NCI-H526 treated with DMSO at 0.1 percent for 48 hours (cell line): ENCODE results near the gene ABCC4.

Source experiments
- DNase-seq: peaks from one replicate; lab custom pipeline; 2025; lab: John Stamatoyannopoulos, UW

The ABCC4 gene, protein sequence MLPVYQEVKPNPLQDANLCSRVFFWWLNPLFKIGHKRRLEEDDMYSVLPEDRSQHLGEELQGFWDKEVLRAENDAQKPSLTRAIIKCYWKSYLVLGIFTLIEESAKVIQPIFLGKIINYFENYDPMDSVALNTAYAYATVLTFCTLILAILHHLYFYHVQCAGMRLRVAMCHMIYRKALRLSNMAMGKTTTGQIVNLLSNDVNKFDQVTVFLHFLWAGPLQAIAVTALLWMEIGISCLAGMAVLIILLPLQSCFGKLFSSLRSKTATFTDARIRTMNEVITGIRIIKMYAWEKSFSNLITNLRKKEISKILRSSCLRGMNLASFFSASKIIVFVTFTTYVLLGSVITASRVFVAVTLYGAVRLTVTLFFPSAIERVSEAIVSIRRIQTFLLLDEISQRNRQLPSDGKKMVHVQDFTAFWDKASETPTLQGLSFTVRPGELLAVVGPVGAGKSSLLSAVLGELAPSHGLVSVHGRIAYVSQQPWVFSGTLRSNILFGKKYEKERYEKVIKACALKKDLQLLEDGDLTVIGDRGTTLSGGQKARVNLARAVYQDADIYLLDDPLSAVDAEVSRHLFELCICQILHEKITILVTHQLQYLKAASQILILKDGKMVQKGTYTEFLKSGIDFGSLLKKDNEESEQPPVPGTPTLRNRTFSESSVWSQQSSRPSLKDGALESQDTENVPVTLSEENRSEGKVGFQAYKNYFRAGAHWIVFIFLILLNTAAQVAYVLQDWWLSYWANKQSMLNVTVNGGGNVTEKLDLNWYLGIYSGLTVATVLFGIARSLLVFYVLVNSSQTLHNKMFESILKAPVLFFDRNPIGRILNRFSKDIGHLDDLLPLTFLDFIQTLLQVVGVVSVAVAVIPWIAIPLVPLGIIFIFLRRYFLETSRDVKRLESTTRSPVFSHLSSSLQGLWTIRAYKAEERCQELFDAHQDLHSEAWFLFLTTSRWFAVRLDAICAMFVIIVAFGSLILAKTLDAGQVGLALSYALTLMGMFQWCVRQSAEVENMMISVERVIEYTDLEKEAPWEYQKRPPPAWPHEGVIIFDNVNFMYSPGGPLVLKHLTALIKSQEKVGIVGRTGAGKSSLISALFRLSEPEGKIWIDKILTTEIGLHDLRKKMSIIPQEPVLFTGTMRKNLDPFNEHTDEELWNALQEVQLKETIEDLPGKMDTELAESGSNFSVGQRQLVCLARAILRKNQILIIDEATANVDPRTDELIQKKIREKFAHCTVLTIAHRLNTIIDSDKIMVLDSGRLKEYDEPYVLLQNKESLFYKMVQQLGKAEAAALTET (N-terminal part only)

DNA sequence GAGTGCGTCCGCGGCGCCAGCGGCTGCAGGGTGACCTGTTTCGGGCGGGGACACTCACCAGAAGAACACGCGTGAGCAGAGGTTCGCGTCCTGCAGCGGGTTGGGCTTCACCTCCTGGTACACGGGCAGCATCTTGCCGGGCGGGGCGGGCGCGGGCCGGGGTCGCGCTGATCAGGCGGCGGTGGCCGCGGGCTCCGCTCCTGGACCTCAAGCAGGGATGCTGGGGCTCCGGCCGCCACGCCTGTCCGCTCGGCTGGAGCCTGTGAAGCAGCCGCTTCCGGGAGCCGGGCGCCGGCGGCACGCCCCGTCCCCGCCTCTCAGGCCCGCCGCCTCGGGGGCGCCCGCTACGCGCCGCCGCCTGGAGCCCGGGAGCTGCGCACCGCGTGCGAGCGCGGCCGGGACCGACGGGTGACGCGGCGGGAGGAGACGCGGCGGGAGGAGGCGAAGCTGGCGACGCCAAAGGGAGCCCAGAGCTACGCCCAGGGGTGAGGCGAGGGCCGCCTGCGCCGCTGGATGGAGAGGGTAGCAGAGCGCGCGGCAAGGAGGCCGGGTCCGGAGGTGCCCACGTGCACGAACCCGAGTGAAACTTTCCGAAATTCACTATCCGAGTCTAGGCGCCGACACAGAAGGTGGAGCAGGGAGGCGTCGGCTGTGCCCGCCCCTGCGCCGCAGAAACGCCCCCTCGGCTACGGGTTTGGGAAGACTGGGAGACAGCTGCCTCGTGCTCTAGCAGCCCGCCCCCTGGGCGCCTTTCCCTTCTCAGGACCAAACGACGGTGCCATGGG is at the start of gene ABCC4:
Gene ABCC4, minus strand, starts transcription at position 269 of the 785 bp plus-strand sequence. Its CDS starts 137 bp downstream, at position 132.
- peak; percentile 84 for DNase-seq

DNA sequence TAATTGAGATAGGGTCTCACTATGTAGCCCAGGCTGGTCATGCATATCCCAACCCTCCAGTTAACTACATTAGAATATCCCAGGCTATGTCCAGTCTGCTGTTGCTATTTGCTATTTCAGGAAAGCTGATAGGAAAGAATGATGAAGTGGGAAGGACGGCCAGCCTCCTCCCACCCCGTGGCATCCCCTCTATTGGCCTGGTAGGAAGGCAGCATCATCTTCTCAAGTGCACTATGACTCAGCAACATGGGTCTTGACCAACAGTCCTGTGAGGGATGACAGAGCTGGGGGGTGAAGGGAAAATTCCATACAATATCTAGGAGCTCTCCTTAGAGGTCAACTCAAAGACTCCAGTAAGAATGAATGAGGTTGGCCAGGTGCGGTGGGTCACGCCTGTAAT is 48.0 kb upstream of the ABCC4 start:
- no peak for DNase-seq

DNA sequence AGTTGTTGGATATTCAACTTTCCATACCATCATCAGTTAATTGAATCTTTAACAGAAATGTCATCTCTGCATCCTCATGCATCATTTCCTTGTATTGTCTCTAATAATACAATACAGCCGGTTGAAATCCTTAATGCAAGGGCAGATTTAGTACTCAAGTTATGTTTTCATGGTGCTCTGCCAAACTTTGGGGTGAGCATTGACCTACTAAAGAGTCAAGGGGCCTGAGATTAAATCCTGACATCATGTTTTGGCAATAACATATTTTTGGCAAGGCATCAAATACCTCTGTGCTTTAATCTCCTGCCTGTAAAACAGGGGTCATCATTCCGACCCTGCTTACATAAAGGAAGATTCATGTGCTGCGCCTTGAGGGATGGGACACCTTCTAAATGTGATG is 42.7 kb upstream of the ABCC4 start:
- no peak for DNase-seq

DNA sequence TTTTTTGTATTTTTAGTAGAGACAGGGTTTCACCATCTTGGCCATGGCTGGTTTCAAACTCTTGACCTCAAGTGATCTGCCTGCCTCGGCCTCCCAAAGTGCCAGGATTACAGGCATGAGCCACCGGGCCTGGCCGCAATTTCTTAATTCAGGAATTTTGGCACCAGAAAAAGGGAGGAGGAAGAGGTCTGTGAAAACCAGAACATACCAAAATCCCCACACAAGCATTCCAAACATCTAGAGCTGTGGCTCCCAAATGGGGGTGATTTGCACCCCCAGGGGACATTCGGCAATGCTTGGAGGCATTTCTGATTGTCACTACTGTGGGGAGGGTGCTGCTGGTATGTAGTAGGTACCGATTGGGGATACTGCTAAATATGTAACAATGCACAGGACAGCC is 40.2 kb upstream of the ABCC4 start:
- DNase-seq = no peak

DNA sequence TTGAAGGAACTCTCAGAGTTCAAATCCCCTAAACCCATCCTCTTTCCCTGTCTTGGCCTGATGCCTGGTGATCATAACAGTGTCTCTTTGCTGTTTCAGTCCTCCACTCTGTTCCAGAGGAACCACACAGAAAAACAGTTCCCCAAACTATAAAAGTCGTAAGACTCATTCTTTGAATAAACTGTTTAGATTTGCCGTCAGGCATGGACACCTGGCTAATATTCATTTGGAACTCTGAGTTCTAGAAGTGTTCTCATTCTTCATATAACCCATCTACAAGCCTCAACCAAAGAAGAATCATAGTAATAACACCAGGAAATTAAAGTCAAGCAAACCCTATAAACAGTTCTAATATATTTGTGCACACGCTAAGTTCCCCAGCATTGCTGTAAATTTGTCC is 37.7 kb upstream of the ABCC4 start:
- no peak for DNase-seq

DNA sequence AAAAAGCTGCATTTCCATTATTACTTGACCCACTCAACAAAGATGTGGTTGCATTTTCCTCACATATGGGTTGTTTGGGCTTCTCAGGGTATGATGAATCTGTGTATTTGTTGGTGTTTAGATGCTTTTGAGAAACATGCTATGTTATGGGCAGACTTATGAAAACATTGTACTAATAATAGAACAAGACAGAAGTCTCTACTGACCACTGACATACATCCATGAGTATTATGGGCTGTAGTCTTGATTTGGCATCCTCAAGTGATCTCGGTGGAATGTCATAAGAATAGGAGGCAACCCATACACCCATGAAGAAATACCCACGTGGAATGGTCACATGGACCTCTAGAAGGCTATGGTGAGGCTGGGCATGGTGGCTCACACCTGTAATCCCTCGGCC is 36.3 kb upstream of the ABCC4 start:
- DNase-seq = no peak

DNA sequence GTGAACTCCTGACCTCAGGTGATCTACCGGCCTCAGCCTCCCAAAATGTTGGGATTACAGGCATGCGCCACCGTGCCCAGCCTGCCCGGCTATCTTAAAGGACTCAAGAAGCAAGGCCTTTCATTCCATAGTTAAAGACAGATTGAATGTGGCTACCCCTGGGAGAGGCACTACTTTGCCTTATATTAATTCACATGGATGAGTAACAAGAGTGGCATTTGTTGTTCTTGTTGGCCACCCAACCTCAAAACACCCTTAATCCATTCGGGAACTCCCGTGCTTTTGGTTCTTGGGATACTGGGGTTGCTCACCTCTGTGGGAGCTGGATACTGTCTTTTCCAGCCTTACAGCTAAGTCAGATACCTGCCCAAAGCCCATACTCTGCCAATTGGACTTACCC is 34.4 kb upstream of the ABCC4 start:
- no peak for DNase-seq

DNA sequence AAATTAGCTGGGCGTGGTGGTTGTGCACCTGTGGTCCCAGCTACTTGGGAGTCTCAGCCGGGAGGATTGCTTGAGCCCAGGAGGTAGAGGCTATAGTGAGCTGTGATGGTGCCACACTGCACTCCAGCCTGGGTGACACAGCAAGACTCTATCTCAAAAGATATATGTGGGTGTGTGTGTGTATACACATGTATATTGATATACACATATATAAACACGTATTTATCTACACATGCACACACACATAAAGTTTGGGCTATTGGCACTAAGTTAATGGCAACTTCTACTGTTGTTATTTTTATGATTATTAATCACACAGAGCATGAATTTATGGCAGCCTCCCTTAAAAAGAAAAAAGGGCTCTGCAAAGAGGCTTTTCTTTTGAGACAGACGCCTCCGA is 27.1 kb upstream of the ABCC4 start:
- no peak for DNase-seq

DNA sequence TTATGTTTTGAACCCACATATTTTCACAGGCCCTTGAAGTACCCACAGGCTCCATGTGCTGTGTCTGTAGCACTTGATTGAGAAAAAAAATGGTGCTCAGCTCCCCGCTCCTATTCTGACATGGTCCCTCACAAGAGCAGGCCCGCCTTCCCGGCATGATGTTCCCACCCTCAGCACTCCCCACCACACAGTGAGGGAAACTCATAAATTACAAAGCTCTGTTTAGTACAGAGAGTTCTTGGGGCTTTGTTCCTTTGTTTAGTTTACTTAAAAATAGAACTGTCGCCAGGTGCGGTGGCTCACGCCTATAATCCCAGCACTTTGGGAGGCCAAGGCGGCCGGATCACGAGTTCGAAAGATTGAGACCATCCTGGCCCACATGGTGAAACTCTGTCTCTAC is 25.9 kb upstream of the ABCC4 start:
- DNase-seq = no peak

DNA sequence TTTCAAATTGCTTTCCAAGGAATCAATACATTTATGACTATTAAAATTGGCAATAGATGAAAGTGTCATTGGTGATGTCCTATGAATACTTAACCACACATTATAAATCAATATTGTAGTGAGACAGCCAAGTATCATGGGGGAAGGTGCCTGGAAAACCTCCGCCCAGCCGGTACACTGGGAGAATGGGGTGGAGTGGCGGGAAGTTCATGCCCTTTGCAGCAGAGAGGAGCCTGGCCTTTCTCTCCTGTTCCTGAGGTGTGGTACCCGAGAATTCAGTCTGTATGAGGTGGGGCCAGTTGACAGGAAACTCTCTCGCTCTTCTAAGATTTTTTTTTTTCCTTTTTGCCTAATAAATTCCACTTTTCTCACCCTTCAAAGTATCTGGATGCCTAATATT is 25.4 kb upstream of the ABCC4 start:
- no peak for DNase-seq

DNA sequence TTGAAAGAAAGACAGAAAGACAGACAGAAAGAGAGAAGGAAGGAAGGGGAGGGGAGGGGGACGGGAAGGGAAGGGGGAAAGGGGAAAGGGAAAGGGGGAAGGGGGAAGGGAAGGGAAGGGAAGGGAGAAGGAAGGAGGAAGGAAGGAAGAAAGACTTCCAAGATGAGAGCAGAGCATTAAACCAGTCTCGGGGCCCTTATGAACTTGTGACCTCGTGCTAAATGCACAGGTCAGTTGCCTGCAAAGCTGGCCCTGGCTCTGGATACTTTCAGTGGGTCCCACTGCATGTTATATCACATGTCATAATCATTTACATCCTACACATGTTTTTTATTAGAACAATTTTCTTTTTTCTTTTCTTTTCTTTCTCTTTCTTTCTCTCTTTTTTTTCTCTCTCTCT is 24.2 kb upstream of the ABCC4 start:
- DNase-seq = no peak

DNA sequence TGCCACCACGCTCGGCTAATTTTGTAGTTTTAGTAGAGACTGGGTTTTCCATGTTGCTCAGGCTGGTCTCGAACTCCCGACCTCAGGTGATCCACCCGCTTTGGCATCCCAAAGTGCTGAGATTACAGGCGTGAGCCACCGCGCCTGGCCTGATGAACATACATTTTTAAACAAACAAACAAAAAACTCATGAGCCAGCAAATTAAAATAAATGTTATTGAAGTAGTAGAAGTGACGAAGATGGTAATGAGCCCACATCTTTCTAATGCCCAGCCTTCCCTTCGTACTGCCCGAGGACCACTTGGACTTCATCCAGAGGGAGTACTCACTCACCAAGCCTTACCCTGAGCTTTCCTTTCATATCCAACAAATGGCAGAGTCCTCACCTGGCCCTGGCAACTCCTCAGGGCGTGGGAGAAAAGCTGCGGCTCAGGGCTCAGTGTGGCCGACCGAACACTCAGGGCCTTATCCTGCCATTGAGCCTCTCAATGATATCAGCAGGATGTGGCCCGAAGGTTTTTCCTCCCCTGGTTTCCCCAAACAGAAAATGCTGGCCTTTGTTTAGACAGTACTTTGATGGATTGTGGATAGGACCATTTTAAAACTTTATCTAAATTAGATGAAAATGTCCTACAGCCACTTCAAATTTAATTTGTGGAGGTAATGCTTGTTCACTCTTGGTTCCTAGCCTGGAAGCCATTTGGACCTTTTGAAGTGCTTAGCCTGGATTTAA is 22.8 kb upstream of the ABCC4 start:
- no peak for DNase-seq

DNA sequence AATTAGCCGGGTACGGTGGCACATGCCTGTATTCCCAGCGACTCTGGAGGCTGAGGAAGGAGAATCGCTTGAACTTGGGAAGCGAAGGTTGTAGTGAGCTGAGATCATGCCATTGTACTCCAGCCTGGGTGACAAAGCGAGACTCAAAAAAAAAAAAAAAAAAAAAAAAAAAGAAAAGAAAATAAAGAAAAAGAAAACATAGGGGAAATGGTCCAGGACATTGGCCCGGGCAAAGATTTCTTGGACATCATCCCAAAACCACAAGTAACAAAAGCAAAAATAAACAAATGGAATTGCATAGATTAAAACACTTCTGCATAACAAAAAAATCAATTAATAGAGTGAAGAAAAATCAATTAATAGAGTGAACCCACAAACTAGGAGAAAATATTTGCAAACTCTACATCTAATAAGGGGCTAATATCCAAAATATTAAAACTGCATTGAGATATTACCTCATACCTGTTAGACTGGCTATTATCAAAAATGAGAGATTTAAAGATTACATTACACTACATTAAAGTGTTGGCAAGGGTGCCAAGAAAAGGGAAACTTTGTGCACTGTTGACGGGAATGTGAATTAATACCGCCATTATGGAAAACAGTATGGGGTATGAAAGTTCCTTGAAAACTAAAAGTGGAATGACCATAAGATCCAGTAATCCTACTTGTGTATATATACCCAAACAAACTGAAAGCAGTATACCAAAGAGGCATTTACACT is 18.5 kb upstream of the ABCC4 start:
- no peak for DNase-seq

DNA sequence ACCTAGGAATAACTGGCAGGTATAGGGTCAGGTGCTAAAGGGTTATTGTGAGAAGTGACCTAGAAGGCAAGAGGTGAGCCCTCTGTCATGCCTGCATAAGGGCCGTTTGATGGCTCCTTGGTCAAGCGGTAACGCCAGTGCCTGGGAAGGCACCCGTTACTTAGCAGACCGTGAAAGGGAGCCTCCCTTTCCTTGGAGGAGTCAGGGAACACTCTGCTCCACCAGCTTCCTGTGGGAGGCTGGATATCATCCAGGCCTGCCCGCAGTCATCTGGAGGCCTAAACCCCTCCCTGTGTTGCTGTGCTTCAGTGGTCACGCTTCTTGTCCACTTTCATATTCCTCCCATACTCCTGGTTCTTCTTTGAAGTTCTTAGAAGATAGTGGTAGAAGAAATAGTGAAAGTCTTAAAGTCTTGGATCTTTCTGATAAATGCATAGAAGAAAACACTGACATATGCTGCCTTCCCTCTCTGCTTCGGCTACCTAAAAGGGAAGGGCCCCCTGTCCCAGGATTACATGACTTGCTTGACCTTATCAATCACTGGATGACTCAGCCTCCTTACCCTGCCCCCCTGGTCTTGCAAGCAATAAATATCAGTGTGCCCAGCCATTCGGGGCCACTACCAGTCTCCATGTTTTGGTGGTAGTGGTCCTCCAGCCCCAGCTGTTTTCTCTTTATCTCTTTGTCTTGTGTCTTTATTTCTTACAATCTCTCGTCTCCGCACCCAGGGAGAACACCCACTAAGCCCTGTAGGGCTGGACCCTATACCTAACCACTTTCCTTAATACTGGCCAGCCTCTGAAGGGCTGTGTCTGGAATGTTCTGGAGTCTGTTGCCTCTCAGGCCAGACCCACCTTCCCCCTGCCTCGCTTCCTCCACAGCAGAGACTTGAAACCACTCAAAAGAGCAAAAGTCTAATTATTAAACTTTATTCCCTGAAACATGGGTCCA is 16.1 kb upstream of the ABCC4 start:
- DNase-seq = no peak

DNA sequence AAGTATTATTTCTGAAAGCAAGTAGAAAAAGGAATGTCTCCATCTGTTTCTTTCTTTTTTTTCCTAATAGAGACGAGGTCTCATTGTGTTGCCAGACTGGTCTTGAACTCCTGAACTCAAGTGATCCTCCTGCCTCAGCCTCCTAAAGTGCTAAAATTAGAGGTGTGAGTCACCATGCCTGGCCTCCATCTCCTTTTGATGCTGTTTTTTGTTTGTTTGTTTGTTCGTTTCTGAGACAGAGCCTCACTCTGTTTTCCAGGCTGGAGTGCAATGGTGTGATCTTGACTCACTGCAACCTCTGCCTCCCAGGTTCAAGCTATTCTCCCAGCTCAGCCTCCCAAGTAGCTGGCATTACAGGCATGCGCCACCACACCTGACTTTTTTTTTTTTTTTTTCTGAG is 14.5 kb upstream of the ABCC4 start:
- DNase-seq = no peak

DNA sequence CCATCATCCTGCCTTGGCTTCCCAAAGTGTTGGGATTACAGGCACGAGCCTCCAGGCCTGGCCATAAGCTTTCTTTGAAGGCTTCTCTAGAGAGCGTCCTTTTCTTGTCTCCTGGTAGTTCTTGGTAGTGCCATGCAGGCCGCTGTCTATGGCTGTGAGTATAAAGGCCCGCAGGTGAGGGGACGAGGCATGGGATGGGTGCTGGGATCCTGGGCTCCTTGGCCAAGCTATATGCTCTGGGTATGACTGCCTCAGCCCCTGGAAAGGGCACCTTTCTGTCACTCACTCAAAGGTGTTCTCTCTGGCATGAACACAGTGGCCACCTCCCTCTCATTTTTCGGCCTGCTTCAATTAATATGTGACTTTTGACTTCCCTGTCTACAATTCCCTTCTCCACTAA is 6.3 kb upstream of the ABCC4 start:
- no peak for DNase-seq

DNA sequence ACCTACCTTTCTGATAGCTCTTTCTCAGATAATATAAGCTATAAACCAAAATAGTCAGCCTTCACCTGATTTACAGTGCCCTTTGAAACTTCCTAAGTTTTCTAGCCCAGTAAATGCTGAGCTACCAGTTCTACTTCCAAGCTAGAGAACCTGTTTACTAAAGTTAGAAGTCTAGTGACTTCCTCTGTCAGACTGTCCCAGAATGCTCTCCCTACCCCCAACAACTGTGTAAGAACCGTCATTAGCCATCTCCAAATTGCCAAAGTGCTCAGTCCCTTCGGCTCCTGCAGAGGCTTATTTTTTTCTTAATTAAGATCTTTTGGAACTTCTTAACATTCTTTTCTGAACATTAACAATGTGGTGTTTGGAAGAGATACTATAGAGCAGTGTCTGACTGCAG is 3.2 kb upstream of the ABCC4 start:
- no peak for DNase-seq

DNA sequence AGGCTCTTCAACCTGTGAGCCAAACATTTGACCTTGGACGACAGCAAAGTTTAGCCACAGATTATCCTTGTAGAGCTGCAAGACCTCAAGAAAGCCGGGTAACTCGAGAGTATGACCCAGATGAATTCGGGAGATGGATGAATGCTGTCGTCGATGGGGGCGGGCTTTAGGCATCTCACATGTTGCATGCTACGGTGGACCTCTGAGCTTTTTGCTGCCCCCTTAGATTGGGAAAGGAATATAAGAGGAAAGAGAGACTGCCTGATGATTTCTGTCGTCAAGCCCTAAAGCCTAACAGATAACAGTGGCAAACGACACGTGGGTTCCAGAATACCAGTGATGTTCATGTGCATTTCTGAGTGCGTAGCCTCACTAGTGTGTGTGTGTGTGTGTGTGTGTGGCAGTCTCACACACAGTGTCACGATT is 730 bp upstream of the ABCC4 start:
- peak; percentile 79 for DNase-seq

DNA sequence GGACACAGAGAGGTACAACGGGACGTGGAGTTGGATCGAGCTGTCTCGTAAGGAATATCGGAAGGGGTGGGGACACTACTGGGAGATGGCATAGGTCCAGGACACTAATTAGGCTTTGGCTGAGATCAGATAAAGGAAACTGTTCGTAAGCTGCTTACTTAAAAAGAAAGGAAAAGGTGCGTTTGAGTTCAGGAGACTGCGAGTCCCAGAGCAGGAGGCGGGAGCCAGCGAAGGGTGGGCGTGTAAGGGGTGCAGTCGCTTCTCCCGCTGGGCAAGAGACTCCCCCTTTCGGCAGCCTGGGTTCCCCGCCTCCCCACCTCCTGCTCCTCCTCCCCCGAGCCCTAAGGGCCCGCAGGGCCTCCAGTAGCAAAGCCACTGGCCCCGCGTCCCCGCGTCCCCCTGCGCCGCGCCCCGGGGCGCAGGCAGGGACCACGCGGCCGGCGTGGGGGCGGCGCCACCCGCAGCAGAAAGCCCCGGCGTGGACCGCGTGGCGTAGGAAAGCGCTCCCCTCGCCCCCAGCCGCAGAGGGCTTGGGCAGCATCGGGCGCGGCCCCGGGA is 547 bp downstream of the ABCC4 start:
- peak; percentile 48 for DNase-seq
